HG02973 (cell line): ENCODE results near the gene LRMDA.

Experiments
- ATAC-seq: cut with Tn5 transposase; IDR thresholded peaks from one replicate; pipeline ENCODE4 v1.9.1; 2021; ENCODE audit warnings: moderate library complexity; ENCODE audit not compliant: unreplicated experiment

The LRMDA gene

GRCh38 chr10:76007667-76008181 is 576.3 kb downstream of the LRMDA start:
- no peak for ATAC-seq

DNA sequence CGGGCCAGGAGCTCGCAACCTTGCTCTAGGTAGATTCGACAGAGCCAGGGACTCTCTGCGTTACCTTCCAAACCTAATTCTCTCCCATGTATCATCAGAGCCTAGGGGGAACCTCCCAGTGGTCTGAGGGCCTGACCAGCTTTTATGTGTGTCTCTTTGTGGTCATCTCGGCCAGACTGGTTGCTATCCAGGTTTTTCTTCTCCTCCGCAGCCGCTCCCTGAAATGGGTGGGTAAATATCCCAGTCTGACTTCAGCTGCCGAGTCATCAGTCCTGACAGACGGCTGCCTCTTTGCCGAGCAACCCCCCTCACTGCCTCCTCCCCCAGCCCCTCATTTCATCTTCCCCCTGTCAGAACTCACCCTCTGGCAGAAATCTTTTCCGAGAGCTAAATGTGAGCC is 578.1 kb downstream of the LRMDA start:
- no peak for ATAC-seq

GRCh38 chr10:76010703-76011102 is 579.3 kb downstream of the LRMDA start:
- no peak for ATAC-seq

GRCh38 chr10:76012716-76013327 is 581.4 kb downstream of the LRMDA start:
- ATAC-seq = no peak

DNA sequence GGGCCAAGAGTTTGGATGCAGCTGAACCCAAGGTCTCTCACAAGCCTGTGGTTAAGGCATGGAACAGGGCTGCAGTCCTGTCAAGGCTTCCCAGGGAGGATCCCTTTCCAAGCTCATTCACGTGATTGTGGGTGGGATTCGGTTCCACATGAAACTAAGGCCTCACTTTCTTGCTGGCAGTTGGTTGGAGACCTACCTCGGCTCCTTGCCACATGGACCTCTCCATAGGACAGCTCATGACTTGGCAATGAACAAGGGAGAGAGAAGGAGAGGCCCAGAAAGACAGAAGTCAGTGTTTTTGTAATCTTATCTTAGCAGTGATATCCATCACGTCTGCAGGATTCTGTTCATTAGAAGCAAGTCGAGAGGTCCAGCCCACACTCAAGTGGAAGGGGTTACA is 583.8 kb downstream of the LRMDA start:
- ATAC-seq = no peak

DNA sequence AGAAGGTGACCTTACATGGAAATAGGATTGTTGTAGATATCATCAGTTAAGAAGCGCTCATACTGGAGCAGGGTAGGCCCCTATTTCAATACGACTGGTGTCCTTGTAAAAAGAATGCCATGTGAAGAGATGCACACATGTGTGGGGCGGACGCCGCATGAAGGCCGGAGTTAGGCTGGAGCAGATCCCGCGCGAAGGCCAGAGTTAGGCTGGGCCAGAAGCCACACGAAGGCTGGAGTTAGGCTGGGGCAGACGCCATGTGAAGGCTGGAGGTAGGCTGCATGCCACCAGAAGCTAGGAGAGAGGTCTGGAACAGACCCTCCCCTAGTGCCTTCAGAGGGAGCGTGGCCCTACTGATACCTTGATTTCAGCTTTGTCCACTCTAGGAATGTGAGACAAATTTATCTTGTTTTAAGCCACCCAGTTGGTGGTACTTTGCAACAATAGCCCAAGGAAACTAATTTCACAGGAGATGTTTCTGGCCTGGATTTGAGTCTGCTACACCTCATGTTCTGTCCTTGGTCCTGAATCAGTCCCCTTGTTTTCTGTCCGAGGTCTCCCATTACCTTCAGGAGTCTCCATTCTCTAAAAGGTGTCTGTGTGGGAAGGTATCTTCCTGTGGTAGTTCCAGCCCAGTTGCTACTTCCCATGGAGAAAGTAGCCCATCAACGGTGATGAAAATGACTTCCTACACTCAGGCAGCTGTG is 585.8 kb downstream of the LRMDA start:
- ATAC-seq = no peak

GRCh38 chr10:76017733-76018433 is 586.5 kb downstream of the LRMDA start:
- ATAC-seq = no peak

DNA sequence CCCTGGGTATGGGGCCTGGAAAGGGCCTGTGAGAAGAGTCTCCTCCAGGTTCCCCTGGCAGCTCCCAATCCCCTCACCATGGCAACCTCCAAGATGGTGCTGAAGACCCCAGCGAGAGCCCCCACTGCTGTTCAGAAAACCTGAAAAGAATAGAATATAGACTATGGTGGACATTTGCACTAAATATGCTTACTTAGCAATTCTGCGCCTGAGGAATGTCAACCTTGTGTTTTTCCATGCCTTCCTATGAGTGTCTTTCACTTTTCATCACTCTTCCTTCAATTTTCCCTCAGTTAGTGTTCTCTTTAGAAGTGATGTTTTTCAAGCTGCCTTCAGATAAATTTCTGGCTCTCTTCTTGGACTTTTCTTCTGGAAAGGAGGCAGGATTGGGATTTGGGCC is 589.2 kb downstream of the LRMDA start:
- ATAC-seq = no peak

DNA sequence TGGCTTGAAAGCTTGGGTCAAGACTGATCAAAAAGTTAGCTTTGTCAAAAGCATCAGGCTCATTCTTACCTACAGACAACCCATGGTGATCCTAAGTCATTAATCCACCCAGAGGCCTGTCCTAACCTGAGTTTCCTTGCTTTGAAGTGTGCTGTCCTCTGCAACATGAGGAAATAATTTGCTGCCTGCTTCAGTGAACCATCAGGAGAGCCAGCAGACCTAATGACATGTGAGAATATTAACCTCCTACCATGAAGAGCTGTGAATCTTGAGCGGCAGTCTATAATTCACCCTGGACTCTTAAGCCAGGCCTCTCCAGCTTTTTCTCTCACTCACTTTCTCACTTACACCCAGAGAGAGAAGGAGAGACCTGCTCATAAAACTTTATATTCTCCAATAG is 590.0 kb downstream of the LRMDA start:
- no peak for ATAC-seq

GRCh38 chr10:76022366-76022765 is 590.9 kb downstream of the LRMDA start:
- ATAC-seq = no peak

DNA sequence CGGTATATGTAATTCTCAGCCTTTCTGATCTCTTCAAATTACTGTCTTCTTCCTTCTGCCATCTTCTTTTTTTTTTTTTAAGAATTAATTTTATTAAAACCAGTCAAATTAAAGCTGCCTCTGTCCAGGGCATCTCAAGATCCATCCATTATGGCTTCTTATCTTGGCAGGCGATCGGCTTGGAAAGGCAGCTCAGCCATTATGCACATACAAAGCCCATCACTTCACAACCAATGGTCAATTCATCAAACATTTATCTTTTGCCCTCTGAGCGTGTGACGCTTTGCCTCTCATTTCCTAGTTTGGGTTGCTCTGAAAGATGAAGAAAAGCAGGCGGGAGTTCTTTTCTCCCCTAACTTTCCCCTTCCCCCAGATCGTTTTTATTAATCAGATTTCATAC is 591.6 kb downstream of the LRMDA start:
- no peak for ATAC-seq

DNA sequence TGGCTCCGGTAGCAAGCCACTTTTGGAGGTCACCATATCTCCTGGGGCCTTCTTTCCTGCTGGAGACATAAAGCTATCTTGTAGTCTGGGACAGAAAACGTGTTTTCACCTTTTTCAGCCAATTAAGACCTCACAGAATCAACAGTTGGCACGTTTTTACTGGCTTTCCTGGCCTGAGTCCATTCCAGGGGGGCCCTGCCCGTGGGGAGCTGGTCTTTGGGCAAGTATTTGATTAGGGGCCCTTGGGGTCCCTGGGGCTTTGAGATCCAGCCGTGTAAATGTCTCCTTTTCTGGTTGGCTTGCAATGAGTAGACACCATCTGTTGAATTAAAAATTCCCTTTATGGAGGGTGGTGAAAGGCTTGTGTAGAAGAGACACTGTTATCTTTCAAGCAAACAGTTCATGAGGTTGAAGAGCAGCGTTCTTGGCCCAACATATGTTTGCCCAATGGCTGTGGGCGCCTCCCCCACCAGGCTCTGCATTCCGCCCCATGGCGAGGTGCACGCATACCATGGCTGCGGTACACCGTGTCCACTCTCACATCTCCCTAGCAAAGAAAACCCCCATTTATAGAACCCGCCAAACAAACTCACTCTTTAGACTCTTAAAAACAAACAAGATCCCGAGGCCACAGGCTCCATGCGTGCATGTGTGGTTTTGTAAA is 593.2 kb downstream of the LRMDA start:
- no peak for ATAC-seq

DNA sequence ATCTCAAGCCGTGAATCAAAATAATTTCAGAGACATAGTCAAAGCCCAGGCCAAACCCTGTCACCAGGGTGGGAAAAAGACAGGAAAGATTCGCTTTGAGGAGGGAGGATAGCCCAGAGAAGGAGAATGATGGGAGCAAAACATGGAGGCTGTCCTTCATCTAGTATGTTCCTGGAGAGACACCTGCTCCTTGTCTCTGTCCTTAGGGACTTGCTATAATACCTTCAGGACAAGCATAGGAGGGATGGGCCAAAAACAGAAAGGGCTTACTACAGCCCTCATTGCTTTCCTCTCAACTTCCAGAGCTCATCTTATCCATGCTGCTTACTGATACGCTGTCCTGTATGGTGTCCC is 593.7 kb downstream of the LRMDA start:
- no peak for ATAC-seq

GRCh38 chr10:76026176-76026771 is 594.9 kb downstream of the LRMDA start:
- no peak for ATAC-seq

DNA sequence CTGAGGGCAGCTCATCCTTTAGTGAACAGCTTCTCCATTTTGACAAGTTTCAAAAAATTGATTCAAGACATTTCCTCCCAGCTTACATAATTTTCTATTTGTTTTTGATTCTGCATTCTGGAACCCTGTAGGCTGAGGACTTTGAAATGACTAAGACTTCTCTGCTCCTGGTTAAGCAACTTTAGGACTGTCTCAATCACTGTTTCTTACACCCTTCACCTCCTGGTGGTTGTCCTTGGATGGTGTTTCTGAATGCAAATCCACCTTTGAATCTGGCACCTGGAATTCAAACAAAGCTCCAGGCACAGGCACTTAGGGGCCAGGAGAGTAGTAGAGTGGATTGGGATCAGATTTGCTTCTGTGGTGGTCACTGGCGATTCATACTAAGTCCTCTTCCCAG is 595.5 kb downstream of the LRMDA start:
- ATAC-seq = no peak

- ATAC-seq = no peak
Measured at GRCh38 chr10:76029782-76030181, 598.4 kb downstream of the LRMDA start.

DNA sequence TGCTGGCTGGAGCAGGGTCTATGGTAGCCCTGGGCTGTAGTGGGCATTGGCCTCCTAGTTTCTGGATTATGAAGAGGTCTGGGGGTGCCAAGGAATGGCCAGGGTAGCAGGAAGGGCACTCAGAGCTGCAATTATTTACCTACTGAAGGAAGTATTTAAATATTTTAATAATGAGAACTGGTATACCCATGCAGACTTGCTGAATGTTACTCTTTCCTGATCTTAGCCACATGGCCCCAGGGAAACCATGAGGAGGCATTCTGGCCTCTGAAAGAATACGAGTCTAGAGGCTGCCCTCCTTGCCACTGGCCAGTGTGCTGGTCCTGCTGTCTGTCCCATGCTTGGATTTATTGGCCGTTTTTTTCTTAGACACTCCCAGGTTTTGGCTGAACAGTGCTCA is 599.7 kb downstream of the LRMDA start:
- ATAC-seq = no peak

DNA sequence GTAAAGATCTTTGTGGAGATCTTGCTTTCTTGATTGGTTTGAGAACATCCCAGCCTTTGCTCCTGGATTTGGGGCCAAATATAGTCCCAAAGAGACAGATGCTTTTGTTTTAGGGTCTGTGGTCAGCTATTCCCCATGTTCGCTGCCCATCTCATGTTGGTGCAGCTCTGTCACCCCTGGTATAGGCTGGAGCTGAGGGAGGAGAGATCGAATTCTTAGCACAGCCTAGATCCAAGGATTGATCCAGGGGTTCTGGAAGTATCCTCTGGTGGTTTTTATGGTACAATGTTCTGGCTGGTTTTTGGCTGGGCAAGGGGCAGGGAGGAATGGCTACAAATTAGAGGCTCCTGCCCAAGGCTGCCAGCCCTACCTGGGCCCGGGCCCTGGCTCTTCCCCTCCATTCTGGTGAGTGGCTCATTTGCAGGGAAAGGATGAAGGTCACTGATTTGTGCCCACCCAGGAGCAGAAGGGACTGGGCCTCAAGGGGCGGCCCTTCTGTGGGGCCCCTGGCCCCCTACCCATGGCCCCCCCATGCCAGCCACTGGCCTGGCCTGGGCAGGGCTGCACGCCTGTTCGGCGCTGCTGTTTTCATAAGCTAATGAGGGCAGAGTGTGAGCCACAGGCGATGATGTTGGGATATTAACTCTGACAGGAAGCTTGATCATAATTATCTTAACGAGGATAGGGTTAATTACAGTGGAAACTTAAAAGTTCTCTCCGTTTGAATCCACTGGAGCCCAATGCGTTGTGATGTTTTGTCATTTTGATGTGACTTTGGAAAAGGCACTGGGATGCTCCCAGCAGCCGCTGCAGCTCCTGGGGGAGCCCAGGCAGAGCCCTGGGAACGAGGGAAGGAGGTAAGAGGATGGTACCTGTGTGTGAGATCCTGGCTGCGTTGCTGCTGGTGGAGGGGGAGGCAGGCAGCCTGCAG is 600.6 kb downstream of the LRMDA start:
- no peak for ATAC-seq

DNA sequence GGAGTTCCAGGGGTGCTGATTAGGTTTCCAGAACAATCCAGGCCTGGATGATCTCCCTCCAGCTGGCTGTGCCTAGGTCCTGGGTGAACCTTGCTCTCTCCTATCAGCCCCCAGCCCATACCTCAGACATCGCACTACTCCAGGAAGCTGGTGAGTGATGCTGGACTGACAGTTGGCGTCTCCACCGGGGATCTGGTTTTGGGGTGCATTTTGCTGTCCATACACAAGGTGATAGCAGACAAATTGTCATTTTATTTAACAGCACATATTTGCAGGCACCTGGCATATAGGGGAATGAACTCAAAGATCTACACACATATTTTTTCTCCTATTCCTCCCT is 601.2 kb downstream of the LRMDA start:
- no peak for ATAC-seq

- ATAC-seq = no peak
Measured at GRCh38 chr10:76033457-76034196, 602.2 kb downstream of the LRMDA start.
